WTC11 (cell line): ENCODE data around the gene LRRC31. TPM values are rescaled to one million over a fixed set of nuclear protein-coding genes. Genes with fewer than 3 reads are reported as not detected.

Experiments used
- ATAC-seq: fragments of 200-7000 bp; cut with Tn5 transposase; 2 replicates; pipeline ENCODE4 v1.10.0; 2021; ENCODE audit warnings: mild to moderate bottlenecking, moderate library complexity
- Bru-seq: library from RNA; stranded (reverse); fragments of 400-500 nt; gene quantifications from one replicate; lab custom pipeline; 2021; lab: Mats Ljungman, UMichigan
- CTCF ChIA-PET: fragments of 300-600 bp; sonication (Branson Sonifier 250); formaldehyde crosslinking; loops from one replicate; lab custom pipeline; 2021; ENCODE audit warnings: antibody characterized with exemption; lab: Charles Lee
- POLR2A ChIA-PET: fragments of 350-600 bp; sonication (Branson Sonifier 250); formaldehyde crosslinking; loops from one replicate; lab custom pipeline; 2021; ENCODE audit warnings: antibody characterized with exemption; lab: Charles Lee
- DNase-seq: peaks from one replicate; pipeline ENCODE4 v3.0.0; 2021; ENCODE audit warnings: low spot score
- H3K27ac Mint-ChIP-seq: 2 replicates; pipeline ENCODE4 v1.8.0; 2021; ENCODE audit warnings: mixed read lengths
- H3K27me3 Mint-ChIP-seq: 2 replicates; pipeline ENCODE4 v1.8.0; 2021; ENCODE audit warnings: low read depth, mild to moderate bottlenecking, moderate library complexity, mixed read lengths
- H3K36me3 Mint-ChIP-seq: 2 replicates; pipeline ENCODE4 v1.8.0; 2021; ENCODE audit warnings: mixed read lengths
- H3K4me1 Mint-ChIP-seq: 2 replicates; pipeline ENCODE4 v1.8.0; 2022; ENCODE audit warnings: mixed read lengths
- H3K4me3 Mint-ChIP-seq: 2 replicates; pipeline ENCODE4 v1.8.0; 2021; ENCODE audit warnings: mild to moderate bottlenecking, moderate library complexity, mixed read lengths
- H3K9me3 Mint-ChIP-seq: 2 replicates; pipeline ENCODE4 v1.8.0; 2021; ENCODE audit warnings: mixed read lengths
- ATF1 ChIP-seq: sonication (generic); formaldehyde crosslinking; IDR thresholded peaks from 2 replicates; pipeline ENCODE4 v1.8.1; 2023; ENCODE audit warnings: mild to moderate bottlenecking, moderate library complexity, missing genetic modification reagents
- CREB1 ChIP-seq: sonication (generic); formaldehyde crosslinking; IDR thresholded peaks from 2 replicates; pipeline ENCODE4 v1.8.0; 2023; ENCODE audit warnings: mild to moderate bottlenecking, missing genetic modification reagents
- EMX1 ChIP-seq: fragments of 250-450 bp; sonication (Bioruptor Pico); IDR thresholded peaks from 2 replicates; pipeline ENCODE4 v1.8.0; 2021; ENCODE audit warnings: mild to moderate bottlenecking
- TEAD4 ChIP-seq: sonication (generic); formaldehyde crosslinking; IDR thresholded peaks from 2 replicates; pipeline ENCODE4 v1.8.0; 2022; ENCODE audit warnings: mild to moderate bottlenecking, missing genetic modification reagents
- ZNF232 ChIP-seq: sonication (generic); formaldehyde crosslinking; IDR thresholded peaks from 2 replicates; pipeline ENCODE4 v1.8.0; 2022; ENCODE audit warnings: mild to moderate bottlenecking, missing genetic modification reagents
- long read RNA-seq, 3 experiments: library from RNA in 1 of 3; library from capped mRNA in 1 of 3; library from polyadenylated mRNA in 1 of 3; unstranded in 2 of 3; stranded (forward) in 1 of 3; transcript quantifications; one replicate each; pipeline ENCODE4 v2.0.0, GENCODE V29; 2021
- total RNA-seq: library from RNA; stranded (reverse); gene quantifications from 3 replicates; pipeline ENCODE4 v1.2.3, GENCODE V29; 2021
- TF ChIP-seq, protein P1 (sequence below): sonication (generic); formaldehyde crosslinking; IDR thresholded peaks from 2 replicates; pipeline ENCODE4 v1.8.0; 2022; ENCODE audit warnings: missing genetic modification reagents
- TF ChIP-seq, protein P2 (sequence below): fragments of 250-450 bp; sonication (Bioruptor Pico); IDR thresholded peaks from 2 replicates; pipeline ENCODE4 v1.9.0; 2021; ENCODE audit warnings: mild to moderate bottlenecking
- TF ChIP-seq, protein P3 (sequence below): sonication (generic); formaldehyde crosslinking; IDR thresholded peaks from 2 replicates; pipeline ENCODE4 v1.8.0; 2023; ENCODE audit warnings: missing genetic modification reagents, mild to moderate bottlenecking, borderline replicate concordance
- TF ChIP-seq, protein P4 (sequence below): sonication (generic); formaldehyde crosslinking; IDR thresholded peaks from 2 replicates; pipeline ENCODE4 v1.8.1; 2022; ENCODE audit warnings: low read depth, mild to moderate bottlenecking, moderate library complexity, missing genetic modification reagents, borderline replicate concordance
- TF ChIP-seq, protein P5 (sequence below): fragments of 200-600 bp; IDR thresholded peaks from 2 replicates; pipeline ENCODE4 v1.8.0; 2022; ENCODE audit warnings: antibody characterized with exemption
- TF ChIP-seq, protein P6 (sequence below): sonication (generic); formaldehyde crosslinking; IDR thresholded peaks from 2 replicates; pipeline ENCODE4 v1.8.1; 2023; ENCODE audit warnings: mild to moderate bottlenecking, missing genetic modification reagents

The LRRC31 gene
- total RNA-seq (not detected in 3 replicates), Bru-seq, nascent RNA (percentile 1 among the genes with signal in this experiment)
- long read RNA-seq, experiment 1: 0 reads
- long read RNA-seq, experiment 2: 0 reads
- long read RNA-seq, experiment 3: 0 reads

DNA sequence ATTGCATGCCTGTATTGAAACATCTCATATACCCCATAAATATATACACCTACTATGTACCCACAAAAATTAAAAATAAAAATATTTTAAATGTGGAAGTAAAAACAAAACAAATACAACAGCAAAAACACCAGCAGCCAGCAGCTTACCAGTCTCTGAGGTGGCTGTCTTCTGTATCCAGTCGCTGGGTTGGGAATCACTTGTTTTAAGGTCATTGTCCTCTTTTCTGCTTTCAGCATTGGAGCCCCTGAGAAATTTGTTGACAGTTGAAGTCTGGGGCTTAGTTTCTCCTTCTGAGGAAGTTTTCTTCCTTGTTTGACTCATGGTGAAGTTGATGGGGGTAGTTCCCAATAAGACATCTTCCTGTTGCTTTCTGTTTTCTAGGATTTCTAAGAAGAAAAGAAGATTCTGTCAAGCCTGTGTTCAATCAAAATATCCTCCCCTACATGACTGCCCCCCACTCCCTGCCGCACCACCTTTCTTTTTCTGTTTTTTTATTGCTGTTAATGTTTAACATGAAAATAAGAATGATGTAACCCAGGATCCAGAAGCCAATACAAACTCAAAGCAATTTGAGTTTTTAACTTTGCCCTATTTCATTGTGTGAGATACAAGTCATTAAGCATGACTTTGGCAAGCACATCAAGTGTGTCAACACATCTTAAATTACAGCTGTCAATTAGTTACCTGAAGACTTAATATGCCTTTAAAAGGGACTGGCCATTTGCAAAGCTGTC lies at the start of gene LRRC31:
Gene LRRC31, minus strand, starts transcription at position 452 of the 737 bp plus-strand sequence. Its CDS starts 128 bp downstream, at position 324.
- H3K36me3 Mint-ChIP-seq: no peaks in the 10 kb centered on the region
- peaks cover 12% of the 10 kb centered on the region for H3K4me1 Mint-ChIP-seq
- ATAC-seq: no peak
- no peak within 1 kb of the TSS for H3K27ac Mint-ChIP-seq
- DNase-seq: no peak
- TF ChIP-seq ATF1 (CRISPR knock-in tag) (no peak), CREB1 (no peak), ZNF232 (no peak), TEAD4 (CRISPR knock-in tag) (no peak), EMX1 (CRISPR knock-in tag) (no peak)
- TF ChIP-seq, protein P1, sequence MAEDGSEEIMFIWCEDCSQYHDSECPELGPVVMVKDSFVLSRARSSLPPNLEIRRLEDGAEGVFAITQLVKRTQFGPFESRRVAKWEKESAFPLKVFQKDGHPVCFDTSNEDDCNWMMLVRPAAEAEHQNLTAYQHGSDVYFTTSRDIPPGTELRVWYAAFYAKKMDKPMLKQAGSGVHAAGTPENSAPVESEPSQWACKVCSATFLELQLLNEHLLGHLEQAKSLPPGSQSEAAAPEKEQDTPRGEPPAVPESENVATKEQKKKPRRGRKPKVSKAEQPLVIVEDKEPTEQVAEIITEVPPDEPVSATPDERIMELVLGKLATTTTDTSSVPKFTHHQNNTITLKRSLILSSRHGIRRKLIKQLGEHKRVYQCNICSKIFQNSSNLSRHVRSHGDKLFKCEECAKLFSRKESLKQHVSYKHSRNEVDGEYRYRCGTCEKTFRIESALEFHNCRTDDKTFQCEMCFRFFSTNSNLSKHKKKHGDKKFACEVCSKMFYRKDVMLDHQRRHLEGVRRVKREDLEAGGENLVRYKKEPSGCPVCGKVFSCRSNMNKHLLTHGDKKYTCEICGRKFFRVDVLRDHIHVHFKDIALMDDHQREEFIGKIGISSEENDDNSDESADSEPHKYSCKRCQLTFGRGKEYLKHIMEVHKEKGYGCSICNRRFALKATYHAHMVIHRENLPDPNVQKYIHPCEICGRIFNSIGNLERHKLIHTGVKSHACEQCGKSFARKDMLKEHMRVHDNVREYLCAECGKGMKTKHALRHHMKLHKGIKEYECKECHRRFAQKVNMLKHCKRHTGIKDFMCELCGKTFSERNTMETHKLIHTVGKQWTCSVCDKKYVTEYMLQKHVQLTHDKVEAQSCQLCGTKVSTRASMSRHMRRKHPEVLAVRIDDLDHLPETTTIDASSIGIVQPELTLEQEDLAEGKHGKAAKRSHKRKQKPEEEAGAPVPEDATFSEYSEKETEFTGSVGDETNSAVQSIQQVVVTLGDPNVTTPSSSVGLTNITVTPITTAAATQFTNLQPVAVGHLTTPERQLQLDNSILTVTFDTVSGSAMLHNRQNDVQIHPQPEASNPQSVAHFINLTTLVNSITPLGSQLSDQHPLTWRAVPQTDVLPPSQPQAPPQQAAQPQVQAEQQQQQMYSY (CRISPR knock-in tag): no peak
- TF ChIP-seq, protein P2, sequence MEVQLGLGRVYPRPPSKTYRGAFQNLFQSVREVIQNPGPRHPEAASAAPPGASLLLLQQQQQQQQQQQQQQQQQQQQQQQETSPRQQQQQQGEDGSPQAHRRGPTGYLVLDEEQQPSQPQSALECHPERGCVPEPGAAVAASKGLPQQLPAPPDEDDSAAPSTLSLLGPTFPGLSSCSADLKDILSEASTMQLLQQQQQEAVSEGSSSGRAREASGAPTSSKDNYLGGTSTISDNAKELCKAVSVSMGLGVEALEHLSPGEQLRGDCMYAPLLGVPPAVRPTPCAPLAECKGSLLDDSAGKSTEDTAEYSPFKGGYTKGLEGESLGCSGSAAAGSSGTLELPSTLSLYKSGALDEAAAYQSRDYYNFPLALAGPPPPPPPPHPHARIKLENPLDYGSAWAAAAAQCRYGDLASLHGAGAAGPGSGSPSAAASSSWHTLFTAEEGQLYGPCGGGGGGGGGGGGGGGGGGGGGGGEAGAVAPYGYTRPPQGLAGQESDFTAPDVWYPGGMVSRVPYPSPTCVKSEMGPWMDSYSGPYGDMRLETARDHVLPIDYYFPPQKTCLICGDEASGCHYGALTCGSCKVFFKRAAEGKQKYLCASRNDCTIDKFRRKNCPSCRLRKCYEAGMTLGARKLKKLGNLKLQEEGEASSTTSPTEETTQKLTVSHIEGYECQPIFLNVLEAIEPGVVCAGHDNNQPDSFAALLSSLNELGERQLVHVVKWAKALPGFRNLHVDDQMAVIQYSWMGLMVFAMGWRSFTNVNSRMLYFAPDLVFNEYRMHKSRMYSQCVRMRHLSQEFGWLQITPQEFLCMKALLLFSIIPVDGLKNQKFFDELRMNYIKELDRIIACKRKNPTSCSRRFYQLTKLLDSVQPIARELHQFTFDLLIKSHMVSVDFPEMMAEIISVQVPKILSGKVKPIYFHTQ (CRISPR knock-in tag): no peak
- TF ChIP-seq, protein P3, sequence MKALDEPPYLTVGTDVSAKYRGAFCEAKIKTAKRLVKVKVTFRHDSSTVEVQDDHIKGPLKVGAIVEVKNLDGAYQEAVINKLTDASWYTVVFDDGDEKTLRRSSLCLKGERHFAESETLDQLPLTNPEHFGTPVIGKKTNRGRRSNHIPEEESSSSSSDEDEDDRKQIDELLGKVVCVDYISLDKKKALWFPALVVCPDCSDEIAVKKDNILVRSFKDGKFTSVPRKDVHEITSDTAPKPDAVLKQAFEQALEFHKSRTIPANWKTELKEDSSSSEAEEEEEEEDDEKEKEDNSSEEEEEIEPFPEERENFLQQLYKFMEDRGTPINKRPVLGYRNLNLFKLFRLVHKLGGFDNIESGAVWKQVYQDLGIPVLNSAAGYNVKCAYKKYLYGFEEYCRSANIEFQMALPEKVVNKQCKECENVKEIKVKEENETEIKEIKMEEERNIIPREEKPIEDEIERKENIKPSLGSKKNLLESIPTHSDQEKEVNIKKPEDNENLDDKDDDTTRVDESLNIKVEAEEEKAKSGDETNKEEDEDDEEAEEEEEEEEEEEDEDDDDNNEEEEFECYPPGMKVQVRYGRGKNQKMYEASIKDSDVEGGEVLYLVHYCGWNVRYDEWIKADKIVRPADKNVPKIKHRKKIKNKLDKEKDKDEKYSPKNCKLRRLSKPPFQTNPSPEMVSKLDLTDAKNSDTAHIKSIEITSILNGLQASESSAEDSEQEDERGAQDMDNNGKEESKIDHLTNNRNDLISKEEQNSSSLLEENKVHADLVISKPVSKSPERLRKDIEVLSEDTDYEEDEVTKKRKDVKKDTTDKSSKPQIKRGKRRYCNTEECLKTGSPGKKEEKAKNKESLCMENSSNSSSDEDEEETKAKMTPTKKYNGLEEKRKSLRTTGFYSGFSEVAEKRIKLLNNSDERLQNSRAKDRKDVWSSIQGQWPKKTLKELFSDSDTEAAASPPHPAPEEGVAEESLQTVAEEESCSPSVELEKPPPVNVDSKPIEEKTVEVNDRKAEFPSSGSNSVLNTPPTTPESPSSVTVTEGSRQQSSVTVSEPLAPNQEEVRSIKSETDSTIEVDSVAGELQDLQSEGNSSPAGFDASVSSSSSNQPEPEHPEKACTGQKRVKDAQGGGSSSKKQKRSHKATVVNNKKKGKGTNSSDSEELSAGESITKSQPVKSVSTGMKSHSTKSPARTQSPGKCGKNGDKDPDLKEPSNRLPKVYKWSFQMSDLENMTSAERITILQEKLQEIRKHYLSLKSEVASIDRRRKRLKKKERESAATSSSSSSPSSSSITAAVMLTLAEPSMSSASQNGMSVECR: no peak
- TF ChIP-seq, protein P4, sequence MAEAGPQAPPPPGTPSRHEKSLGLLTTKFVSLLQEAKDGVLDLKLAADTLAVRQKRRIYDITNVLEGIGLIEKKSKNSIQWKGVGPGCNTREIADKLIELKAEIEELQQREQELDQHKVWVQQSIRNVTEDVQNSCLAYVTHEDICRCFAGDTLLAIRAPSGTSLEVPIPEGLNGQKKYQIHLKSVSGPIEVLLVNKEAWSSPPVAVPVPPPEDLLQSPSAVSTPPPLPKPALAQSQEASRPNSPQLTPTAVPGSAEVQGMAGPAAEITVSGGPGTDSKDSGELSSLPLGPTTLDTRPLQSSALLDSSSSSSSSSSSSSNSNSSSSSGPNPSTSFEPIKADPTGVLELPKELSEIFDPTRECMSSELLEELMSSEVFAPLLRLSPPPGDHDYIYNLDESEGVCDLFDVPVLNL: no peak
- TF ChIP-seq, protein P5, sequence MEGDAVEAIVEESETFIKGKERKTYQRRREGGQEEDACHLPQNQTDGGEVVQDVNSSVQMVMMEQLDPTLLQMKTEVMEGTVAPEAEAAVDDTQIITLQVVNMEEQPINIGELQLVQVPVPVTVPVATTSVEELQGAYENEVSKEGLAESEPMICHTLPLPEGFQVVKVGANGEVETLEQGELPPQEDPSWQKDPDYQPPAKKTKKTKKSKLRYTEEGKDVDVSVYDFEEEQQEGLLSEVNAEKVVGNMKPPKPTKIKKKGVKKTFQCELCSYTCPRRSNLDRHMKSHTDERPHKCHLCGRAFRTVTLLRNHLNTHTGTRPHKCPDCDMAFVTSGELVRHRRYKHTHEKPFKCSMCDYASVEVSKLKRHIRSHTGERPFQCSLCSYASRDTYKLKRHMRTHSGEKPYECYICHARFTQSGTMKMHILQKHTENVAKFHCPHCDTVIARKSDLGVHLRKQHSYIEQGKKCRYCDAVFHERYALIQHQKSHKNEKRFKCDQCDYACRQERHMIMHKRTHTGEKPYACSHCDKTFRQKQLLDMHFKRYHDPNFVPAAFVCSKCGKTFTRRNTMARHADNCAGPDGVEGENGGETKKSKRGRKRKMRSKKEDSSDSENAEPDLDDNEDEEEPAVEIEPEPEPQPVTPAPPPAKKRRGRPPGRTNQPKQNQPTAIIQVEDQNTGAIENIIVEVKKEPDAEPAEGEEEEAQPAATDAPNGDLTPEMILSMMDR: no peak
- TF ChIP-seq, protein P6, sequence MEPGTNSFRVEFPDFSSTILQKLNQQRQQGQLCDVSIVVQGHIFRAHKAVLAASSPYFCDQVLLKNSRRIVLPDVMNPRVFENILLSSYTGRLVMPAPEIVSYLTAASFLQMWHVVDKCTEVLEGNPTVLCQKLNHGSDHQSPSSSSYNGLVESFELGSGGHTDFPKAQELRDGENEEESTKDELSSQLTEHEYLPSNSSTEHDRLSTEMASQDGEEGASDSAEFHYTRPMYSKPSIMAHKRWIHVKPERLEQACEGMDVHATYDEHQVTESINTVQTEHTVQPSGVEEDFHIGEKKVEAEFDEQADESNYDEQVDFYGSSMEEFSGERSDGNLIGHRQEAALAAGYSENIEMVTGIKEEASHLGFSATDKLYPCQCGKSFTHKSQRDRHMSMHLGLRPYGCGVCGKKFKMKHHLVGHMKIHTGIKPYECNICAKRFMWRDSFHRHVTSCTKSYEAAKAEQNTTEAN (CRISPR knock-in tag): no peak
- TF ChIP-seq, all 79 proteins: peak for 0
- no peaks in the 10 kb centered on the region for H3K27me3 Mint-ChIP-seq
- no peak within 1 kb of the TSS for H3K4me3 Mint-ChIP-seq
- ChIA-PET CTCF (interaction anchor here (1.4 kb wide), 1 partner anchor 168 kb away, joined by 7 read pairs; the partner anchor contains the start of gene GPR160), POLR2A (no interaction called here)
- peaks cover 2% of the 10 kb centered on the region for H3K9me3 Mint-ChIP-seq
